Vagina (tissue), 2 donors: ENCODE results near the gene RTN1. TPM values are rescaled to one million over a fixed set of nuclear protein-coding genes. Genes with fewer than 3 reads are reported as not detected.

Source experiments
- DNase-seq, 2 donors: peaks; one replicate each; pipeline ENCODE4 v3.0.0-alpha.2; 2017; ENCODE audit errors: extremely low spot score in 2 of 2
- H3K27ac ChIP-seq: fragments of 200-600 bp; sonication (generic); one replicate; pipeline ENCODE4 v1.5.1; 2019
- H3K27me3 ChIP-seq: fragments of 200-600 bp; sonication (generic); one replicate; pipeline ENCODE4 v1.5.1; 2019
- H3K36me3 ChIP-seq, 2 donors: fragments of 200-600 bp; sonication (generic); one replicate each; pipeline ENCODE4 v1.5.1; 2017 to 2019
- H3K4me1 ChIP-seq: fragments of 200-600 bp; sonication (generic); one replicate; pipeline ENCODE4 v1.5.1; 2019
- H3K4me3 ChIP-seq, 2 donors: fragments of 200-600 bp; sonication (generic); 1 replicate in 1 of 2; 2 replicates in 1 of 2; pipeline ENCODE4 v1.5.1; 2016 to 2019
- H3K9me3 ChIP-seq: fragments of 200-600 bp; sonication (generic); one replicate; pipeline ENCODE4 v1.5.1; 2019
- CTCF ChIP-seq, 3 experiments: fragments of 450-650 bp in 2 of 3; fragments of 200-600 bp in 1 of 3; sonication (generic) in 1 of 3; IDR thresholded peaks; one replicate each; pipeline ENCODE4 v1.5.1; 2017 to 2019; ENCODE audit warnings: antibody characterized with exemption in 3 of 3, mild to moderate bottlenecking in 2 of 3, moderate library complexity in 2 of 3
- POLR2A ChIP-seq, 2 donors: fragments of 450-650 bp; IDR thresholded peaks; one replicate each; pipeline ENCODE4 v1.6.1; 2017; ENCODE audit warnings: antibody characterized with exemption in 2 of 2, mild to moderate bottlenecking in 2 of 2, moderate library complexity in 2 of 2
- POLR2AphosphoS5 ChIP-seq, 2 donors: sonication (generic); formaldehyde crosslinking; IDR thresholded peaks; one replicate each; pipeline ENCODE4 v1.9.0; 2017; ENCODE audit warnings: antibody characterized with exemption in 2 of 2, mild to moderate bottlenecking in 2 of 2, low read depth in 1 of 2; ENCODE audit not compliant: insufficient read depth in 1 of 2
- intact Hi-C: fragments of 100-400 bp; cut with DNase I; formaldehyde crosslinking; loops from one replicate; pipeline ENCODE4 v1.15.1; 2023
- total RNA-seq: library from RNA; depleted of rRNA; stranded (reverse); fragments of >200 nt; gene quantifications from one replicate; pipeline ENCODE4 v1.2.3, GENCODE V29; 2016

RTN1 gene
- total RNA-seq, 1 donor from 2014 or later: 24.8 TPM

DNA sequence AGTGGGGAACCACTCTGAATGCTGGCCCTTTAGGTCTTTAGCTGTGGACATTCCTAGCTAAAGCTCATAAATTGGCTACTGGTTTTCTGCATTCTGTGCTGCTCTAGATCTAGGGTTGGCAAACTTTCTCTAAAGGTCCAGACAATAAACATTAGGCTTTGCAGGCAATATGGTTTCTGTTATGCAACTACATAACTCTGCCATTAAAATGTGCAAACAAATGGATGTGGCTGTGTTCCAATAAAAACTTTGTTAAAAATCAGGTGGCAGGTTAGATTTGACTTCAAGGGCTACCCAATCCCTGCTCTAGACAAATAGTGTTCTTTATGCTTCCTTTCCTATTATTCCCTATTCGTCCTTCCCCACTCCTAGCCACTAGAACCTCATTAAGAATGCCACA lies 42.6 kb upstream of the RTN1 start:
- Histone ChIP-seq H3K4me3 (no peak overlapping the region), H3K36me3 (no peaks in the 10 kb centered on the region), H3K27me3 (no peaks in the 10 kb centered on the region), H3K9me3 (no peaks in the 10 kb centered on the region), H3K4me1 (no peaks in the 10 kb centered on the region), H3K27ac (no peak overlapping the region)
- DNase-seq: no peak
- intact Hi-C loops: no loop called here
- TF ChIP-seq CTCF (IDR thresholded peaks at IDR 0.05): no peak
- no peak for TF ChIP-seq POLR2AphosphoS5 (IDR thresholded peaks at IDR 0.05; ENCODE audit: insufficient read depth in 1 of 2, low read depth in 1 of 2)
- TF ChIP-seq POLR2A (IDR thresholded peaks at IDR 0.05): no peak

DNA sequence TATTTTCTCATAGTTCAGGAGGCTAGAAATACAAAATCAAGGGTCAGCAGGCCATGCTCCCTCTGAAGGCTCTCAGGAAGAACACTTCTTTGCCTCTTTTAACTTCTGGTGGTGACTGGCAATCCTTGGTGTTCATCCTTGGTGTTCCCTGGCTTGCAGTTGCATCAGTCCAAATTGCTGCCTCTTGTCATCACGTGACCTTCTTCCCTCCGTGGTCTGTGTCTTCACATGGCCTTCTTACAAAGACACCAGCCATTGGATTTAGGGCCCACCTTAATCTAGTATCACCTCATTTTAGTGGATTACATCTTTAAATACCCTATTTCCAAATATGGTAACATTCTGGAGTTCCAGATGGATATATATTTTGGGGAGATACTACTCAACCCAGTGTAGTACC lies 41.9 kb upstream of the RTN1 start:
- Histone ChIP-seq H3K4me3 (no peak overlapping the region), H3K4me1 (no peaks in the 10 kb centered on the region), H3K27ac (no peak overlapping the region), H3K9me3 (no peaks in the 10 kb centered on the region), H3K27me3 (no peaks in the 10 kb centered on the region), H3K36me3 (no peaks in the 10 kb centered on the region)
- intact Hi-C loops: no loop called here
- TF ChIP-seq POLR2AphosphoS5 (IDR thresholded peaks at IDR 0.05; ENCODE audit: insufficient read depth in 1 of 2, low read depth in 1 of 2): no peak
- no peak for TF ChIP-seq CTCF (IDR thresholded peaks at IDR 0.05)
- no peak for TF ChIP-seq POLR2A (IDR thresholded peaks at IDR 0.05)
- DNase-seq: no peak

GRCh38 chr14:59905188-59905587 lies 34.6 kb upstream of the RTN1 start:
- Histone ChIP-seq H3K9me3 (no peaks in the 10 kb centered on the region), H3K27ac (no peak overlapping the region), H3K4me1 (no peaks in the 10 kb centered on the region), H3K27me3 (no peaks in the 10 kb centered on the region), H3K36me3 (no peaks in the 10 kb centered on the region), H3K4me3 (no peak overlapping the region)
- no peak for DNase-seq
- TF ChIP-seq POLR2A (IDR thresholded peaks at IDR 0.05): no peak
- intact Hi-C loops: no loop called here

DNA sequence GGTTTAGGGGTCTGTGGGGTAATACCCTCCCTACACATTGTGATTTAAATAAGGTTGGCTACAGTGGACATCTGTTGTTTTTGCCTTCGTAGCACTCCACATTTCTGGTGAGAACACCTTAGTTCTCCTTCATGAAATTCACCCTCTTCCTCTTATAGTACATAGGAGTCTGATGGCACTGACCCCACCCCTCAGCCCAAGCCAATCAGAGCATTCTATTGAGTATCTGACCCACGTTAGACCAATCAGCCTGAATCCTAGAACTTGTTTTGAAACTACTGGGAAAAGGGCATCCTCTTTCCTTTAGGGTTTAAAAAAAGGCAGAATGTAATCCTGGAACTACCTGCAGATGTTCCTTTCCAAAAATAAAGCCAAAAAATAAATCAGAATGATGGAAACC lies 33.6 kb upstream of the RTN1 start:
- Histone ChIP-seq H3K4me3 (no peak overlapping the region), H3K27ac (no peak overlapping the region), H3K27me3 (no peaks in the 10 kb centered on the region), H3K4me1 (no peaks in the 10 kb centered on the region), H3K9me3 (no peaks in the 10 kb centered on the region), H3K36me3 (no peaks in the 10 kb centered on the region)
- no peak for TF ChIP-seq CTCF (IDR thresholded peaks at IDR 0.05)
- TF ChIP-seq POLR2AphosphoS5 (IDR thresholded peaks at IDR 0.05; ENCODE audit: insufficient read depth in 1 of 2, low read depth in 1 of 2): no peak
- no peak for TF ChIP-seq POLR2A (IDR thresholded peaks at IDR 0.05)
- no peak for DNase-seq
- intact Hi-C loops: no loop called here

- H3K36me3 ChIP-seq: no peaks in the 10 kb centered on the region
- intact Hi-C loops: no loop called here
- DNase-seq: no peak
- no peaks in the 10 kb centered on the region for H3K27me3 ChIP-seq
- no peak overlapping the region for H3K27ac ChIP-seq
- H3K4me3 ChIP-seq: no peak overlapping the region
- no peaks in the 10 kb centered on the region for H3K4me1 ChIP-seq
- TF ChIP-seq CTCF (IDR thresholded peaks at IDR 0.05) (no peak), POLR2AphosphoS5 (IDR thresholded peaks at IDR 0.05; ENCODE audit: insufficient read depth in 1 of 2, low read depth in 1 of 2) (no peak), POLR2A (IDR thresholded peaks at IDR 0.05) (no peak)
- no peaks in the 10 kb centered on the region for H3K9me3 ChIP-seq
Observed at GRCh38 chr14:59900556-59900955, 30.0 kb upstream of the RTN1 start.
